Stimulated activated CD4-positive, alpha-beta T cell treated with anti-CD3 and anti-CD28 coated beads, TNF-alpha, amount 100 ng/mL, for 1 hour (primary cell): ENCODE results near the gene DAB2IP.
"Not testable (repeated sequence)": the region's sequence is repeated elsewhere in the genome, so short reads cannot be mapped to it uniquely, and the experiment has no call there.

Source experiments
- DNase-seq, 3 donors: peaks; one replicate each; pipeline ENCODE4 v3.0.0-alpha.2; 2020; ENCODE audit warnings: low read depth in 3 of 3, low spot score in 1 of 3

The DAB2IP gene

DNA sequence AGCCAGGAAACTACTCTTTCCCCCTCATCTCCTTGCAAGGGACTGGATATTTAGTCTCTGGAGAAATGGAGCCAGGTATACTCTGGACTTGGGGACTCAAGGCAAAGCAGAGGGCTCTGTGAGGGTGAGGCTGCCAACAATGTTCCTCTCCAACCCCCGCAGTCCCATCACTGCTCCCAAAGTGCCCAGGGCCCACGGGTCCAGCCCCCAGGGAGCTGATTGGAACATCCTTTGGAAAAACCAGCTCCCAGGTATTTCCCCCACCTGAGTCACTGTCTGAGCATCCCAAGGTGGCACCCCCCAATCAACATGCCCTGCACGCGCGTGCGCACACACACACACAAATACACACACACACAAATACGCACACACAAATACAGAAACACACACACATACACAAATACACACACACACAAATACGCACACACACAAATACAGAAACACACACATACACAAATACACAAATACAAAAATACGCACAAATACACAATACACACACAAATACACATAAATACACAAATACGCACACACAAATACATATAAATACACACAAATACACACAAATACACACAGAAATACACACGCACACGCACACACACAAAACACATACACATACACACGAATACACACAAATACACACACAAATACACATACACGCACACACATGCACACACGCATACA is 137.4 kb downstream of the DAB2IP start:
- DNase-seq, result no peak

DNA sequence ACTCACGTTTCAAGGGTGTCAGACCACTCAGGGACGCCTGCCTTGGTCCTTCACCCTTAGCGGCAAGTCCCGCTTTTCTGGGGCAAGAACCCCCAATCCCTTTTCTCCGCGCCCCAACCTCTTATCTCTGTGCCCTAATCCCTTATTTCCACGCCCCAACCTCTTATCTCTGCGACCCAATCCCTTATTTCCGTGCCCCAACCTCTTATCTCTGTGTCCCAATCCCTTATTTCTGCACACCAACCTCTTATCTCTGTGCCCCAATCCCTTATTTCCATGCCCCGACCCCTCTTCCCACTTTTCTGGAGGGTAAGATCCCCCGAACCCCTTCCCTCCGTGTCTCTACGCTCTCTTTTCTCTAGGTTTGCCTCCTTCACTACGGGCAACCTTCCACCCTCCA is 139.4 kb downstream of the DAB2IP start:
- no peak for DNase-seq

DNA sequence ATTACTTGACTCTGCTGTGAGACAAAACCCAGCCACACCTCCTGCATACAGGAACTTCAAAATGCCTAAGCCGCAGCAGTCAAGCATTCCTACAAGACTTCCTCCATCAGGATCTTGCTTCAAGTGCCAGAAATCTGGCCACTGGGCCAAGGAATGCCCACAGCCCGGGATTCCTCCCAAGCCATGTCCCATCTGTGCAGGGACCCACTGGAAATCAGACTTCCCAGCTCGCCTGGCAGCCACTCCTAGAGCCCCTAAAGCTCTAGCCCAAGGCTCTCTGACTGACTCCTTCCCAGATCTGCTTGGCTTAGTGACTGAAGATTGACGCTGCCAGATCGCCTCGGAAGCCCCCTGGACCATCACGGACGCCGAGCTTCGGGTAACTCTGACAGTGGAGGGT is 141.0 kb downstream of the DAB2IP start:
- not testable (repeated sequence) for DNase-seq

DNA sequence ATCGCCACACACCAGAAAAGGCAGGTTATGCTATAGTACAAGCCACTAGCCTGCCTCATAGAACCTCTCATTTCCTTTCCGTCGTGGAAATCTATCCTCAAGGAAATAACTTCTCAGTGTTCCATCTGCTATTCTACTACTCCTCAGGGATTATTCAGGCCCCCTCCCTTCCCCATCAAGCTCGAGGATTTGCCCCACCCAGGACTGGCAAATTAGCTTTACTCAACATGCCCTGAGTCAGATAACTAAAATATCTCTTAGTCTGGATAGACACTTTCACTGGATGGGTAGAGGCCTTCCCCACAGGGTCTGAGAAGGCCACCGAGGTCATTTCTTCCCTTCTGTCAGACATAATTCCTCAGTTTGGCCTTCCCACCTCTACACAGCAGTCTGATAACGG is 142.9 kb downstream of the DAB2IP start:
- not testable (repeated sequence) for DNase-seq

DNA sequence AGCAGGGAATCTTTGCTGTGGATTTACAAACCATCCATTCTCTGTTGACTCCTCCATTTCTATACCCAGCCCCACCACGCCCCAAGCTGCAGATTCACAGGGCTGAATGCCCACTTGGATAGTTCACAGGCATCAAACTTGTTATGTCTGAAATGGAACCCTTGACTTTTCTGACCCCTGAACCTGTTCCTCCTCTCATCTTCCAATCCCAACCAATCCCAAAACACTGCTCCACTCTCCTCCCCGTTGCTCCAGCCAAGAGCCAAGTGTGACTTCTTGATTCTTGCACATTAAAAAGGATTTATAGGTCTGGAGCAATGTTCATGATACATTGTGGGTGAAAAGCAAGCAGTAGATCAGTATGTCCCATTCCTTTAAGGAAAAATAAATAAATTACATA is 145.6 kb downstream of the DAB2IP start:
- DNase-seq, result no peak

DNA sequence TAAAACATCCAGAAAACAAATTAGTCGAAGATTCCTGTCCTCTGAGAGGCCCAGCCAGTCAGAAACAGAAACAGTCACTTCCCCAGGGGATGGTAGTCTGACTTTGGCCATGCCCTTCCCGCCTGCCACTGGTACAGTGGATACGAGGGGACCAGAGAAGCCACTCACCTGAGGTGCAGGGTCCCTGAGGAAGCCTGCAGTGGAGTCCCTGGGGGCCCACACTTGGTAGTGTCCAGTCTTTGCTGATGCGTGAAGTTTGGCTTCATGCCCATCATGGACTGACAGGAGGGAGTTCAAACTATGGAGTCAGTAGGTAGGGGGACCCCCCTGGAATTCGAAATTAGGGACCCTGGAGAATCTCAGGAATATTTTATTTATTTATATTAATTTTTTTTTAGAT is 147.5 kb downstream of the DAB2IP start:
- no peak for DNase-seq

DNA sequence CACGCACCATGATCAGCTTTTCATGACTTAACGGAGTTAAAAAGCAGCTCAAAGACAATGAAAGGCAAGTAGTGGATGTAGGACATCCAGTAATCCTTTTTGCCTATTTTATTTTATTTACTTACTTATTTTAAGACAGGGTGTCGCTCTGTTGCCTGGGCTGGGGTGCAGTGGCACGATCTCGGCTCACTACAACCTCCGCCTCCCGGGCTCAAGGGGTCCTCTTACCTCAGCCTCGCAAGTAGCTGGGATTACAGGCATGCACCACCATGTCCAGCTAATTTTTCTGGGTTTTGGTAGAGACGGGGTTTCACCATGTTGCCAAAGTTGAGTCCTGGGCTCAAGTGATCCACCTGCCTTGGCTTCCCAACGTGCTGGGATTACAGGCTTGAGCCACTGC is 148.9 kb downstream of the DAB2IP start:
- DNase-seq, result no peak

DNA sequence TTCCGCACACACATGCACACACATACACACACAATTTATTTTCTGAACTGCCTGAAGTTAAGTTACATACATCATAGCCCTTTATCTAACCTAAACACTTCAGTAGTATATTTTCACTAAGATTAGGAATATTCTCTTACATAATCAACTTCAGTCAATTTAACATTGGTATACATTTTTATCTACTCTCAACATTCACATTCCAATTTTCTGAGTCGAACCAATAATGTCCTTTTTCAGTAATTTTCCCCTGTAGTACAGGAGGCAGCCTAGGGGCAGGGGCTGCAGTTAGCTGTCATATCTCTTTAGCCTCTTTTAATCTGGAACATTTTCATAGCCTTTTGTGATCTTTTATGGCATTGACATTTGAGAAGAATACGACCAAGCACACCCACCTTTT is 150.1 kb downstream of the DAB2IP start:
- DNase-seq, result no peak

DNA sequence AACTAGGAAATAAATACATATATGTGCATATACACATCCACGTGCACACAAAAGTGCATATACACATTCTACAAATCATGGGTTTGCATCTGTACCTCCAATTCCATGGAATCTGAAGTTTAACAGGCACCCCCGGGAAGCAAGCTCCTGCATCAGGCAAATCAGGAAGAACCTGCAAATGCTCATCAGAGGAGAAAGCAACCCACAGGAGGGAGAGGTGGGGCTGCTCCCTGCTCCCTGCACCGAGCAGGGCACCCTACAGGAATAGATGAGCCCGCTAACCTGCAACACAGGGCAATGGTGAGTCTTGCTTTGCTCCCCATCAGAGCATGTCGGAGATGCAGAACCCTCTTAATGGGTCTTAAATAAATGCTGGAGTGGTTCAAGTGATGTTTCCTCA is 151.3 kb downstream of the DAB2IP start:
- no peak for DNase-seq

DNA sequence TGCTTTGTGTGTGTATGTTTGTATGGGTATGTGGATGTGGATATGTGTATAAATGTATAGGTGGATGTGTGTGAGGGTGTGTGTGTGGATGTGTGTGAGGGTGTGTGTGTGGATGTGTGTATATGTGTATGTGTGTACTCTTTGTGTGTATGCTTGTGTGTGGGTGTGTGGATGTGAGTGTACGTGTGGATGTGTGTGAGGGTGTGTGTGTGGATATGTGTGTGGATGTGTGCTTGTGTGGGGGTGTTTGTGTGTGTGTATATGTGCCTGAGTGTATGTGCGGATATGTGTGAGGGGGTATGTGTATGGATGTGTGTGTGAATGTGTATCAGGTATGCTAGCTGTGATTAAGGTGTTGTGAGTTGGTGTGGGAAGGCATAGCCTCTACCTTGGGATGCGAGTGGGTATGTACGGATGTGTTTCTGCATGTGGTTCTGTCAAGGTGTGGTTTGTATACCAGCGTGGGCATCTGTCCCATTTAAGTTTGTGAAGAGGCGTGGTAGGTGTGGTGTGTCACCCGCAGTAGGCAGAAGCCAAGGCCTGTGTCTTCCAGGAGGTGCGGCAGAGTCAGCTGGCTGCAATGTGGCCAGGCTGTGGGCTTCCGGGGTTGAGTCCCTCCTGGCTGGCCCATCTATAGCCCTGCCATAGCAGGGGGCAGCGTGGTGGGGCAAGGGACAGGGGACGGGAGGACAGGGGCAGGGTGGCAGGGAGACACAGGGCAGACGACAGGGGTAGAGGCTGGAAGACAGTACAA is 155.8 kb downstream of the DAB2IP start:
- DNase-seq, result no peak

DNA sequence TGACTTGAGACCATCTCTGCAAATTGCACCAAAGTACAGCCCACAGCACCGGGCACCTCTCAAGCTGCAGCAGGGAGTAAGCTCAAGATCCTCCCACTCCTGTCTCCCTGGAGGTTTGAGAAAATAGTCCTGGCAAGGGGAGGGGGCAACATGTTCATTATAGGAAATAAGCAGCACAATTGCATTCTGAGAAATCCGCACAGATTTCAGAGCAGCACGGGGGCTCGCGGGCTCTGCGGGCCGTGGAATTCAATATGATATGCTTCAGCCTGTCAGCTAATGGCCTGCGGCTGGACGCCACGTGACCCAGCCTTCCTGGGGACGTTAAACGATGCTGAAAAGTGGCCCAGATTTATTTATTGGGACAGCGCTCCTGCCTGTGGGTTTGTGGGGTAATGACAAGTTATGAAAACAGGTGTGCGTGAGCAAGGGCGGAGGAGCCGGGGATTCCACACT is 156.4 kb downstream of the DAB2IP start:
- no peak for DNase-seq

DNA sequence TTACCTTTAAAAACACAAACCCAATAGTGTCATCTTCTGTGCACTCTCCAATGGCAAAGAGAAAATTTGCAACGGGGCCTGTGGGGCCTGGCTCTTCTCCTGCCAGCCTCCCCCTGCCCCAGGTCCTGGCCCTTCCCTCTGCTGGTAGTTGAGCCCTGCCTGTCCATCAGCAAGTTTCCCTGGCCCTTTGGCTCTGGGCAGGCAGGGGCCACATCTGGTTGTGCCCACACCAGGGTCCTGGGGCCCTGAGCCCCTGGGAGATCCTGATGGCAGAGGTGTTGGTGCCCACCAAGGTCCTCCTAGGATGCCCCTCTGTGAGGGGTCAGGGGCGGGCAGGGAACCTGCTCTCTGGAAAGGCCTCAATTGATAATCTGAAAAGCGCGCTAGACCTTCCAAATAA is 157.3 kb downstream of the DAB2IP start:
- no peak for DNase-seq

DNA sequence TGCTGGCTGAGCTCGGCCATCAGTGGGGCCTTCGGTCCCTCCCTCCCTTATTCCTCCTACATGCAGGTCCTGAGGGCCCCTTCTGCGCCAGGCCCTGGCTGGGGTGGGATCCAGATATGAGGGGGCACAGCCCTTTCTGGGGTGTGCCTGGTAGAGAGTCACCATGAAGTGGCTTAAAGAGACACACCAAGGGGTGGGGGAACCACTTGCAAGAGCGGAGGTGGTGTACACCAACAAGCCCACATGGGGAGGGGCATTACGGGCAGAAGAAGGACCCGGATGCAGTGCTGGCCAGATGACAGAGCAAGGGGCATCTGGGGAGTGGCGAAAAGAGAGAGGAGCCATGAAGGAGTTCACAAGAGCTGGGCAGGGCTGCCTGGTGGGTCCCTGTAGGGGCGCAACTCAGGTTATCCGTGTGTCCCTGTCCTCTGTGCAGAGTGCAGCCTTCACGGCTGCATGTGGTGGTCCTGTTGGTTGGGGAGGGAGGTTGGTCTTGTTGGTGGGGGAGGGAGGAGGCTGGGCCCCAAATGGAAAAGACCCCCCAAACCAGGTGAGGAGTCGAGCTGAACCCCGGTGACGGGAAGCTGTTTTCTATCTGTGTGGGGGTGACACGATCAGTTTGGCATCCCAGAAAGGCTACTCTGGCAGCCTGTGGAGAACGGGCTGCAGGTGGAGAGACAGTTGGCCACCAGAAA is 158.1 kb downstream of the DAB2IP start:
- DNase-seq, result no peak

DNA sequence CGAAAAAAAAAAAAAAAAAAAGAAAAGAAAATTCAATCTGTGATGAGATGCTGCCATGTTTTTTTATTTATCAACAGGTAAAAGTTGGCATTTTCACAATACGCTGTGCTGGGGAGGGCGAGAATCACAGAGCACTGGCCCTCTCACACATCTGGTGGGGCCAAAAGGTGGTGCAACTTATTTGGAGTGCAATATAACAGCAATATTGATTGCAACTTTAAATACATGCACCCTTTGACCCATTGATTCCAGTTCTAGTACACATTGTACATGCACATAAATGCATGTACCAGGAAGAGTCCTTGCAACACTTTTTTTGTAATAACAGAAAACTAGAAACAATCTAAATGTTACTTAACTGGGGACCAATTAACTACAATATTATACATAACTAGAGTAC is 159.1 kb downstream of the DAB2IP start:
- no peak for DNase-seq

DNA sequence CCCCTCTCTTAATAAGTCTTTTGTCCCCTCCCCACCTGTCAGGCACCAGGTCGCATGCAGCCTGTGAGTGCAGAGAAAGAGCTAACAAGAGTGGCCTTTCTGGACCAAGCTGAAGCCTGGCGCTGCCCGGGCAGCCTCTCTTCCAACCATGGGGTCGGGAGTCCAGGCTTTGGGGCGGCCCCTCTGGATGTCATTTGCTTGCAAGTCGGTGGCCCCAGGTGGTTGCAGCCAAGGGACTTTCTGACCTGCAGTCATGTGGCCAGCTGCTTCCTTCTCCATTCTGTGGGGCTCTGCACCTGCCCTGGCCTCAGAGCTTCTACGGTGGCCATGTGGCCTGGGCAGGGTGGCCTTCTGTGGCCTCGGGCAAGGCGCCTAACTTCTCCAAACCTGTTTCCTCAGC is 159.7 kb downstream of the DAB2IP start:
- DNase-seq, result no peak

DNA sequence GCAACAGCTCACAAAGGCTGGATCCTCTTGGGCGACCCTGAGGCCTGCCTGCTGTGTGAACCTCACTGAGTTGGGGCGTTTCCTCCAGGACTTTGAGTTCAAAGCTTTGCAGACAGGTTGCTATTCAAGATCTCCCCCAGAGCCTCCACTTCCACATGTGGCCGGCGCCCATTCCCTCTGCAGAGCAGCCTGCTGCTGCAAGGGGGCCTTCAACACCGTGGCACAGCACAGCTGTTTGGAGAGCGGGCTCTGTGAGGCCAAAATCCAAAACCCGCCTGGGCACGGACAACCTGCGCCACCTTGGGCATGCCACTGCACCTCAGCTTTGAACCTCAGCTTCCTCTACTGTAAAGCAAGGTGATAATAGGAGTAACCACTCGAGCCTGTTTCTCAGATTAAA is 160.3 kb downstream of the DAB2IP start:
- no peak for DNase-seq

DNA sequence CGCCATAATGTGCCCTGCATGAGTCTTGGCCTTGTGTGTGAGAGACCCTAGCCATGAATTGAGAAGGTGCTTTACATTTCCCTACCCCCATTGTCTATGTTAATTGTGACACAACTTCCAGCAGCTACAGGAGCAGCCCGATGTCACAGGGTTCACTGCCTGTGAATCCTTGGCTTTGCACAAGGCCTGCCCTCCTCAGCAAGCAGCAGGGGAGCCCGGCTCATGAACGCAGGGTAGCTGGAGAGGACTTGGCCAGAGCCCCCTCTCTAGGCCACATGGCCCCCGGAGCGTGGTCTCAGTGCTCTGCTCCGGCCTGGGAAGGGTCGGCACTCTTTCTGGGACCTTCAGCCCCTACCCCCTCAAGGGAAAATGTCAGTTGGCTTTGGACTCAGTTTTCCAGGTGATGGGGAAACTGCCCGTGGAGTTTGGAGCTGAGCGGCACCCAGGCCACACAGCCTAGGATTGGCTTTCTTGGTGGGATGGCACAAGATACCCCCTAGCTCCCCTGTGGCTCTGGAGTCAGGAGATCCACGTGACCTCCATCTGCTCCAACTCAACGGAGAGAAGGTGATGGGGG is 160.8 kb downstream of the DAB2IP start:
- DNase-seq, result no peak

DNA sequence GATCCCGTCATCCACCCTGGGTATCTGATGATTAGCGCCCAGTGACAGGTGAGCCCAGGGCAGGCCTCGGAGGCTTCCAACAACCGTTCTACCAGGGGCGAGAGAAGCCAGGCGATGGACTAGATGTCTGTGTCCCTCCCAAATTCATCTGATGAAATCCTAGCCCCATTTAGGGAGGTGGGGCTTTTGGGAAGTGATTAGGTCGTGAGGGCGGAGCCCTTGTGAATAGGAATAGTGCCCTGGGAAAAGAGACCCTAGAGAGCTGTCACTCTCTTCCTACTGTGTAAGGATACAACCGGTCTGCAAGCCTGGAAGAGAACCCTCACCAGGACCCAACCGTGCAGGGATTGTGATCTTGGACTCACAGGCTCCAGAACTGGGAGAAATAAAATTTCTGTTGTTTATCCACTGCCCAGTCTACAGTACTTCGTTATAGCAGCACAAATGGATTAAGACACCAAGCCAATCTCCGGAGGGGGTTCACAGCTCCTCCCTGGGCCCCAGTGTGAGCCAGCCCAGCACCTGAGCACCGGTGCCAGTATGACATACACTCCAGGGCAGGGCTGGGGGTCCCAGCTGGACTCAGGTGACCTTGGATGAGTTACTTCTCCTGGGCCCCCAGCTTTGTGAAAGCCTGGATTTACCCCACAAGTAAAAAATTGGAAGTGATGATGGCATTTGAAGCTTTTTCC is 162.2 kb downstream of the DAB2IP start:
- DNase-seq, result no peak

DNA sequence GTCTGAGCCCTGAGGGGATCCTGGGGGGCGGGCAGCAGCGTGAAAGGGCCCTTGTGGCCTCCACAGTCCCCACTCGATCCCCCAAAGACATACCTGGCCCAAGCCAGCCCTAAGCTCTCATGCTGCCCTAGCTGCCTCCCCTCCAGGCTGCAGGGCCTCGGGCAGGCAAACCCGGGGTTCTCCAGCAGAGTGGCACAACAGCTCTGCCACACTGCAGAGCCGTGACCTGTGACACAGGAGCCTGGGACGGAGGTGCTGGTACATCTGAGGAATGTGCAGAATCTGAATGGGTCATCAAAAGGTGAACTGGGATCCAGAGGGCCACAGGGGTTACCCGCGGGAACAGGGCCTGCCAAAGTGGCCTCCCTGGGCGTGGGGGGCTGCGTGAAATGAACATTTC is 163.2 kb downstream of the DAB2IP start:
- DNase-seq, result no peak

DNA sequence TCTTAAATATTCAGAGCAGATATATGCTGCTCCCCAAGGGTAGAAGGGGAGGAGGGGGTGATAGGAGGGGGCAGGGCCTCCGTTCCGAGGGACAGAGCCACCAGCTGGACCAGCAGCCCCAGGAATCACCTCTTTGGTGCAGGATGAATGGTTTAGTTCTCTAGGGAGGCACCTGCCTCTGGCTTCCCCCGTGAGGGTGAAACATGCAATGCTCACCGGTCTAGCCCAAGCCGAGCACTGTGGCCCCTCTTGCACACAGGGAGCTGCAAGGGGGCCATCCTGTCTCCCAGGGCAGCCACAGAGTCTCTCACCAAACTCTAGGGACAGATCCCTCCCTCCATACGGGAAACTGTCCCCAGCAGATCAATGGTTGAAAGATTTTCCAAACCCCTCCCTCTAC is 163.7 kb downstream of the DAB2IP start:
- DNase-seq, result no peak
